NCI-H1417 treated with DMSO at 0.1 percent for 48 hours (cell line): ENCODE measurements around the gene TRPV5.

Source experiments
- DNase-seq: peaks from one replicate; lab custom pipeline; 2025; lab: John Stamatoyannopoulos, UW

TRPV5 gene

DNA sequence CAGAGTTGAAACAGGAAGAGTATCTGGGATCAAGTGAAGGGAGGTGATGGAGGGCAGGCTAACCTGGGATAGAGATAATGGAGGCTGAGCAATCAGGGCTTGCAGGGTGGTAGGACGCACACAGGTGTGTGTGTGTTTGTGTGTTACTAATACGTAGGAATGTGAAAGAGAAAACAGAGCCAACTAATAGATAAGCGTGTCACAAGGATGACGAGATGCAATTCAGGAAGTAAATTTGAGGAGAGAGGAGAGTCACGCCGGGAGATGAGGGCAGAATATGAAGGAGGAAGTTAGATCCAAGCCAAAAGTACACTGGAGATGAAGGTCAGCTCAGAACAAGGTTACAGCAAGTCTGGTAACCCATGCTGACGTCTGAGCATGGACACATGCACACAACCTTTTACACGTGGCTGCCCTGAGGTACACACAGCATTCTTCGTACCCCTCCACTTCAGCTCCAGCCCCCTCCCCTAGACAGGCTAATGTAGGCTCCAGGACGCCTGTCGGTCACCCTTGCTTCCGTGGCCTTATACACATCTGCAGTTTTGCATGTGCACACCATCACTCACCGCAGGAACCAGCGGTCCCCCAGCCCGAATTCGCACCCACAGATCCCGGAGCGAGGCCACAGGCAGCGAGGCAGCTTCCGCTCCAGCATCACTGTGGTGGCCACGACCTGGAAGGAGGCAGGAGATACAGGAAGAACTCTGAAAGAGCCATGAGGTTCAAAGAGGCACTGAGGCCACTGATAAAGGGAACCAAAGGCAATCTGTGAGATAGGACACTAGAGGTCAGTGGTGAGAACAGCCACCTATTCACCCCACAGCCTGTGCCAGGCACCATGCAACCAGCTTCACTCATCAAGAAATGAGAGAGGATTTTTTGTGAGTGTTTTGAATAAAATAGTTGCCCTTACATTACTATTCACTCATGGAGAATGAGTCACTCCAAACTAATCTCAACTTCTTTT, 24.3 kb downstream of the TRPV5 start:
- no peak for DNase-seq

DNA sequence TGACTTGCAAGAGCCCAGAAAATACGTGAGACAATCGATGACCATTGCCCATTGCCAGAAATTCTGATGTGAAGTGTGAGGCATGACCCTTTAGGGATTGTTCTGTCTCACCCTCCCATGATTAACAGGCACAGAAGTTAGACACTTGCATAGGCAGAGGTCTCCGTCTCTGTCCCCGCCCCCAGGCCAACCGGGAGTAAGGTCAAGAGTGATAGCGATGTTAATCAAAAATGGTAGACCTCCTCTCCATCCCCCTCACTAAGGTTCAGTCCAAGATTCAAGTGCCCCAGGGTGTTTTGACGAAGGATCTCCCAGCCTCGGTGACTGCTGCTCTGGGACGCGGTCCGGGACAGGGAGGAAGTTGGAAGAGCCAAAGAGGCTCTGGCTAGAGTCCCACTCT, 25.3 kb downstream of the TRPV5 start:
- DNase-seq, result no peak

DNA sequence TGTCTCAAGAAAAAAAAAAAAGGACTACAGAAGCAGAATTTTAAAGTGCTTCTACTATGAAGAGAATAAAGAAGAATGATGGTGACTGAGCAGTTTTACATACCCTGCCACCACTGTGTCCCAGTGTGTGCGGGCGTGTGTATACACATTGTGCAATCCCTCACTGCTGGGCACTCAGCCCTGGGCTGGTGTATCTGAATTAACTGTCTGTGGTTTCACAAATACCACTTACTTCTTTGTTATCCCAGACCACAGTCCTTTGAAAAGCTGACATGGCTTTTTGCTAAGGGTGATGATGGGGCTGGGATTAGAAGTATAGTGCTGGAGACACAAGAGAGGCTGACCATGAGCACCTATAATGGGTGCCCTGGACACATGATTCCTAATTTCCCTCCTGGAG, 26.9 kb downstream of the TRPV5 start:
- DNase-seq, result no peak

DNA sequence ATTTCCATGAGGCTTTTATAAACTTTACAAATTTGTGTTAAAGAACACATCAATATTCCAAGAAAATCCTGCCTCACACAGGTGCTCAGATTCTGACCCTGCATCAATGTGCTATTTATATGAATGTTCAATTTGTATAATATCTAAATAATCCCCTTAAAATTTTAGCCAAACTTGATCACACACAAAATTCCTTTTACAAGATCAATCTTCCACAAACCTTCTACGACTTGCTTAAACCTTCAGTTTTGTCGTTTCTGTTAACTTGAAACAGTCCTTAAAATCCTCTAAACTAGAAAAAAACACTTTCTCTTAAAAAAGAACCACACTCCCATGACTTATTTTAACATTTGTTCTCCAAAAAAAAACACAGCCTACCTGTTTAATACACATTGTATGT, 27.8 kb downstream of the TRPV5 start:
- no peak for DNase-seq

DNA sequence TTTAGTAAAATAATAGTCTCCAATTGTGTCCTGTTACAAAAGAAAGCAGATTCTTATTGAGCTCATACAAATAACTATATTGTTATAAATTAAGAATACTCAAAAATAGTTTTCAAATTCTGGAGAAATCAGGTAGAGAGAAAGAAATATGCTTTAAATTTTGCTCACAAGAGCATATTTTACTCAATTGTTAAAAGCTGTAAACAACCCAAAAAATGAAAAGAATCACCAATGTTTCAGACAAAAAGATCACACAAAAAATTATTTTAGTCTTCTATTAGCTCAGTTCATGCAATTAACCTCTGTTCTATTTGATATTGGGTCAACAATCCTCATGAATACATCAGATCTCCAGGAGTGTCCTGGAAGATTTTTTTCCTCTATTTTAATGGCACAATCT, 29.4 kb downstream of the TRPV5 start:
- no peak for DNase-seq

DNA sequence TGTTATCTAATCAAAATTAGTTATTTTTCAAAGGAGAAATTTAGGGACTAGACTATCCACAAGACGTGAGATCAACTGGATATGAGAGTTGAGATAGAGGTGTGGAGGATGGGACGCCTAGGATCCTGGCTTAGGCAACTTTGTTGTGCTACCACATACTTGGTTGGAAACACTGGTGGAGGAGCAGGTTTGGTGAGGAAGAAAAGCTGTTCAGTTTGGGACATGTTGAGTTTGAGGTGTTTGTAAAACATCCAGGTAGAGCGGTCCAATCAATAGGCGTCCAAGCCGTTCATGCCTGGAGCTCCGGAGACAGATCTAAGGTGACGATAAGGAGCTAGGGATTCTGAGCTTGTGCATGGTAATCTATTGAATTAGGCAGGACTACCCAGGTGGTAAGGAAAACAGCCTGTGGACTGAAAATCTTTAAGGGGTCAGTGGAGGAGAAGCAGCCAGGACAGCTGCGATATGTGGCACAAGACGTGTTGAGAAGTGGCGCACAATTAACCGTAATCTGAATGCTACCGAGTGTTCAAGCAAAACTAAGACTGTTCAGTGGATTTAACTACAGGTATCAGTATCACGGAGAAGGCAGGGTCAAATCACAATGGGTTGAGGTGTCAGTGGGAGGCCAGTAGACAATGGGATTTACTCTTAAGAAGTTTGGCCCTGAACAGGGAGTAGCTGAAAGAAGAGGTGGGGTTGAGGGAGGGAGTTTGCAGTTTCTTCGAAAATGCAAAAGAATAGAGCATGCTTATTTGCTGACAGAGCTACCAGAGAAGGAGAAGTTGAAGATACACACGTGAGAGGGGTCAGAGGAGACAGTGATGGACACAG, 31.9 kb downstream of the TRPV5 start:
- no peak for DNase-seq

DNA sequence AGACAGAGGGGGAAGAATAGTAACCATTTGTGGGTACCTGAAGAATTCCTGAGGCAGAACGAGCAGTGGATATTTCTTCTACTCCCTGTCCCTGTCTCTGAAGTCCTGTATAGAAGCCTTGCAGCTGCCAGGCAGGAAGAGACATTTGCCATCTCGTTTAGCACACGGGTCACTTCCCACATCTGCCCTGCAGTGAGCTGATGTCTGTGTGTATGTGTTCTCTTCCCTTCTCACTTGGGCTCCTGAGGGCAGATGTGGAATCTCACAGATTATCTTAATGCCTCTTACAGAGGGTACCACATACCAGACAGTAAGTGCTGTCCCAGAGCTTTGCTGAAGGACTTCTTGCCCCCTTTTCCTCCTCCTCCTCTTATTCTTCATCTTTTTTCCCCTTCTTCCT, 33.9 kb downstream of the TRPV5 start:
- DNase-seq, result no peak

DNA sequence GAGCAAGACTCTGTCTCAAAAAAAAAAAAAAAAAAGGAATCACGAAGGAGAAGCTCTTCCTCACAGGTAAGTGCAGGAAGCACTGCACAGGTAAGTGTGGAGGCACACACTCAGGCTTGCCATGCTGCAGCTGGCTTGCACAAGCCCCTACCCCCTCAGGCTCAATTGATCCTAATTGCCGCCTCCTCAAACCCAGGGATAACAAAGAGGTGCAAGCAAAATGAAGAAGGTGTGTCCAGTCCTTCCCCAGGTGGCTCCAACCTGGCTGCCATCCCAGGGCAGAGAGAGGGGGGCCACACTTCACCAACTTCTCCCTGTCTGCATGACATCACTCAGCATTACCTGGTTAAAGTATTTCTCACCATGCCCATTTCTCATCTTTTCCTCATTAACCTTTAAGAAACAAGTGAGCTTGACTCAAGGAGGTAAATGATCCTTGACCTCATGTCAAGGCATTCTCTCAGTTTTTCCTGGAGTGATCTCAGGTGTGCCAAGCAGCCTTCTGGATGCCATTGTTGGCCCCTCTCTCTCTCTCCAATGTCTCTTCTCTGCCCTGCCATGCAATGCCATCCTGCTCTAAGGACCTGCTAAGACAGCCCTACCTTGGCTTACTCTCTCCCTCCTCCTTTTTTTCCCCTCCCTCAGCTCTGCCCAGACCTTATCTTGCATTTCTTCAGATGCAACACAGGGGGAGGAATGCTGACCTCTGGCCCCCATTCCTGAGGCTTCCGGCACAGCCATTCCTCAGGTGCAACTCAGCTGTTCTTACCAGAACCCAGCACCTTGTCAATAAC, 35.0 kb downstream of the TRPV5 start:
- DNase-seq, result no peak

DNA sequence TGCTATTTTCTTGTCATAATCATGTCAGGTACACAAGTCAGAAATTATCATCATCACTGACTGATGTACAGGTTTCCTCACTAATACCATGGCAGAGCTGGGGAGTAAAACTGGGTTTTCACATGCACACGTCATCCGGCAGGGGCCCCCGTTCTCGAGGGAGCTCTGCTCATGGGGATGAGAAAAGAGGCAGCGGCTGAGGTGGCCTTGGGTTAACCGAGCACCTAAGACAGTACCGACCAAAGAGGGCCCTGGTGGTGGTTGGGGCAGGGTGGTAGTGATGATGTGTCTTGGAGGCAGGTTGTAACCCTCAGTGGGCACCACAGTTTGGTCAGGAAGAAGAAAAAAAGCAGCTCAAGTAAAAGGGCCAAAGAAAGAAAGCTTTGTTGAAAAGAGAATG, 35.9 kb downstream of the TRPV5 start:
- DNase-seq, result no peak

DNA sequence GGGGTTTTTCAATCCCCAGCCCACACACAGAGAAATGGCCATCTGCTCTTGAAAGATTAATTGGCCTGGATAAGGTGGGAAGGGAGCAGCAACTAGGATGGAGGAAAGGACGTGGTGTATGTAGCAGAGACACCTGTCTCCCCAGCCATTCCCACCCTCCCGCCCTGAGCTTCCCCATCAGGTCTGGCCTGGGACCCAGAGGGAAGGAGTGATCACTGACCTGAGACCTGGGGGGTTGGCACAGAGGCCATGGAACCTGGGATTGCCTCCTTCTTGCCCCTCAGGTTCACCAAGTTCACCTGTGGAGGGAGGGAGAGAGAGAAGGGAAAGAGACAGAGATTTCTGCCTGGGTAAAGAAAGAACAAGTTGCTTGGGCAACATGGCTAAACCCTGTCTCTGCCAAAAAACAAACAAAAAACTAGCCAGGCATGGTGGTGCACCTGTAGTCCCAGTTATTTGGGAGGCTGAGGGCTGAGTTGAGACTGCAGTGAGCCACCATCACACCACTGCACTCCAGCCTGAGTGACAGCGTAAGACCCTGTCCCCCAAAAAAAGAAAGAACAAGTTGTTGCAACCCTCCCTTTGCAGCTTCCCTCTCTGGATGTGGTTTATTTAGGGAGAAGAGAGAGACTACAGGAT, 36.7 kb downstream of the TRPV5 start:
- DNase-seq, result no peak

DNA sequence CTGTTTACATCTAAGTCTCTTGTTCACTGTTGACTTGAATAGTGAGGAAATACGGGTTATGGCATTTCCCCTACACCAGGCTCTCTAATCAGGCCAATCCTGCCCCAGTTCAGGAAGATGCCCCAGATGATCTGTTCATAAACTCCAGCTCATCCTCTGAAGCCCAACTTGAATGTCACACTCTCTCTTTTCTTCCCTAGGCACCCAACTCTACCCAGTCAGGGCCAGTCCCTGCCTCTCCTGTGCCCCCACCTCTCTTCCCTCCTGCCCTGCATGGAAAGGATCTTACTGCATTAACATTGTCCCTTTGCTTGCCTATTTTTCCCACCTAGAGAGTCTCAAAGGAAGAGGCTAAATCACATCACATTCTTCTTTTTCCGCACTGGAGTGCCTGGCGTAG, 37.4 kb downstream of the TRPV5 start:
- no peak for DNase-seq

DNA sequence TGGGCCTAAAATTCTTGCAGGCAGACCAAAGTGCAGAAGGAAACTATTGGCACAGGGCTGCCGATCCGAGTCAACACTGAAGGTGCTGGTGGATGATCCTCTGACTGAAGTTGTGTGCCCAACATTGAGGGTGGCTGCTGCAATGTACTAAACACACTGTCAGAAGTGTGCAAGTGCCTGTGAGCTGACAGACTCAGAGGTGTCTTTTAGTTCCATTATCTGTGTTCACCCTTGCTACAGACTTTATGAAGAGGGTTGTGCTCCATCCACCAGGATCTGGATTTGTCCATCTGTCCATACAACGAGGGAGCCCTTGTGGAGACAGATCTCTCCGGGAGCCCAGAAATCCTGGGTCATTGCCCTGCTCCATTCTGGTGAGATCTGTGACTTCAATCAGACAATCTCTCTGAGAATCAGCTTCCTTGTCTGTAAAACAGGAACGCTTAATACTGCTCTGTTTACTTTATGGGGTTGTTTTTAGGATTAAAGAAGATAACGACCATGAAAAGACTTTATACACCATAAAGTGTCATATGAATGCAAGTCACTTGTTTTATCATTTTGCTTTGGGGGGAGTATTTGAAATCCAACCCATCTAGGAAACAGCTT, 38.5 kb downstream of the TRPV5 start:
- DNase-seq, result no peak

DNA sequence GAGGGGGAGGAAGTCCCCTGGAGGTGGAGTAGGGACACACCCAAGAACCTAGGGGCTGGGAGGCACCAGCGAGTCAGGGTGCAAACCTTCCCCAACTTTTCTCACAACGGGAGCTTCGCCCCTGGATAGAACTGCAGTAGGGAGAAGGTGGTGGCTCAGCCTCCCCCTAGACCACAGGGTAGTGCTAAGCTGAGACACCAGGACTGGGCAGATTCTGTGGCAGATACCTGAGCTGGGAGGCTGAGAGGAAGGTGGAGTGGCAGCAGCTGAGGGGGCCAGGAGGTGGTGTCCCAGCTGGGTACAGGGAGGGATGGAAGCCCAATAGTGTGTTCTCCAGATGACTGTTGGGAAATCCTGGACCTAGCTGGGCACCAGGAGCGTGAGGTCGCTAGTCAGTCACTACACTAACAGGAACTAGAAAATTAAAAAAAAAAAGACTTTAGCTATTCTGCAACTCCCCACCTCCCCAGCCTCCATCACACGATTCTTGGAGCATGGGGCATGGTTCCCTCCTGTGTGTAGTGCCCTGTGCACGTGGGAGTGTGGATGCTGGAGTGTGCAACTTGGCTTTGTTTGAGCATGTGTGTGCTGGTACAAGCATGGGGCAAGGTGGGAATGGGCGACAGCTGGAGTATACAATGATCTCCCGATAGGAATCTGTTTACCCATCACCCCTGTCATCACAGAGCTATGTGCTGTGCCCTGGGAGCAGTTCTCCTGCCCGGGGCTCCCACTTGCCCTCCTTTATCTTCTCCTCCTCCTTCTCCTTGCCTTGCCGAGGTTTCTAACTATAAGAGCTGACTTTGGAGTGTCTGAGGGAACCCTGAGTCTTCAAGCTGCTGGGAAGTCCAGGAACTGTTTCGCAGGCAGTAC, 39.2 kb downstream of the TRPV5 start:
- DNase-seq, result no peak

DNA sequence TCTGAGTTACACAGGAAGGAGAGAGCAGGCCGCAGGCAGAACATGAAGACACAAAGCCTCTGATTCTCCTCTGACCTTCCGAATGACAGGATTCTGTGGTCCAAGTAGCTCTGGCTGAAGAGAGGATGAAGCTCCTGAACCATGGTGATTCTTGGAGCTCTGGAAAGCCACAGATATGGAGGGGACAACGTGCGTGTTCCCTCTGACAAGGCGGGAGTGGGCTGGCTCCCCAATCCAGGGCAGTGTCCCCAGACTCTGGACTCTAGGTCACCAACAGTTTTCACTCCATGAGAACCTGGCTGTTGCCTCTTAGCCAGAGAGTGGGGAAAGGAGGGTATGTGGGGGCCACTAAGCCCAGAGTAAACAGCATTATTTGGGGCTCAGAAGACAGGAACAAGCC, 40.6 kb downstream of the TRPV5 start:
- DNase-seq, result no peak

DNA sequence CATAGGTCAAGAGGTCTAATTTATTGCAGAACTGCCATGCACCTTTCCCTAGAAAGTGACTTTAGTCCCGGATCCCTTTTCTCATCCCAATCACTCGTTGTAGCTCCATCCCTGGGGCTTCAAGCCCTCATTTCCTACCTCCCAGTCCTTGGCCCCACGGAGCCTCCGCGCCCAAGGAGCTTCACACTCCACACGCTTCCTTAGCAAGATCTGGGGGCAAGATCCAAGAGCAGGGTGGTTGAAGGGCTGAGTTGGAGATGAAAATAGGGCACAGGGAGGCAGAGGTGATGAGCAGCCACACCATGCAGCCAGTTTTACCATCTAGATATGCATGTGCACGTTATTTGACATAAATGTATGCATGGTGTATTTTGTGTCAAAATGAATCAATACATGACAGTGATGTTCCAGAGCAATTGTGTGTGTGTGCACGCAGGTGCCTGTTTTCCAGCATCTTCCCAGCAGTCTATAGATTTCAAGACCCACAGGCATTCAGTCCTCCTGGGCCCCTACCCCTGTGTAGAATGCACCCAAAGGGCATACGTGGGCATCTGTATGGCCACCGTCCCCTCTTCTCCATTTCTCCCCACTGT, 42.0 kb downstream of the TRPV5 start:
- DNase-seq, result no peak

DNA sequence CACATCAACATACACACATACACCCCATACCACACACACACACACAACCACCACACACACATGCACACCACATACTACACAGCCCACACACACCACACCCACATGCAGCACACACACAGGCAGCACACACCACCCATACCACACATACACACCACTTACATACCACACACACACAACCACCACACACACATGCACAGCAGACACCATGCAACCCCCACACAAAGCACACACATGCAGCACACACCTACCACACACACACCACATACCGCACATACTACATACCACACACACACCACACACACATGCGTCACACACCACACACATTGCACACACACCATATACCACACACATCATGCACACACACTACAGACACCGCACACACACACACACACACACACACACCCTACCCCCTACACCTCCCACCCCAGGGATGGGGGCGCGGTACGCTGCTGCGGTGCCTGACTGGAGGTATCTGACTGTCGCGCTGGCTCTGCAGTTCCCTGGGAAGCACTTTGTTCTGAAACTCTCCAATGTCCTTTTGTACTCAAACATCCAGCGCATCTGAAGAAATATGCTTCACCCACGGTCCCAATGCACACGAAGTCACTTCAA, 42.6 kb downstream of the TRPV5 start:
- no peak for DNase-seq

DNA sequence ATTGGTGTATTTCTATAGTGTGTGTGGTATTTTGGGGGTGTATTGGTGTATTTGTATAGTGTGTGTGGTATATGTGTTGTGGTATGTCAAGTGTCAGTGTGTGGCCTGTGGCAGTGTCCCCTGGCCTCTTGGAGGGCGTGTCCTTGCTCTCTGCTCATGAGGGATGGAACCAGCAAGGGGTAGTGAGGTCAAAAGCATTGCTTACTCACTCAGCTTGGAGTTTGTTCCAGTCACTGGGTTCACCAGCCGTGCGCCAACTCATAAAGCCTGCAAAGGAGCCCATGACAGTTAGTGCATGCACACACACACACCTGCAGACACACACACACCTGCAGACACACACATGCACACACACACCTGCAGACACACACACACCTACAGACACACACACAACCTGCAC, 43.7 kb downstream of the TRPV5 start:
- no peak for DNase-seq

DNA sequence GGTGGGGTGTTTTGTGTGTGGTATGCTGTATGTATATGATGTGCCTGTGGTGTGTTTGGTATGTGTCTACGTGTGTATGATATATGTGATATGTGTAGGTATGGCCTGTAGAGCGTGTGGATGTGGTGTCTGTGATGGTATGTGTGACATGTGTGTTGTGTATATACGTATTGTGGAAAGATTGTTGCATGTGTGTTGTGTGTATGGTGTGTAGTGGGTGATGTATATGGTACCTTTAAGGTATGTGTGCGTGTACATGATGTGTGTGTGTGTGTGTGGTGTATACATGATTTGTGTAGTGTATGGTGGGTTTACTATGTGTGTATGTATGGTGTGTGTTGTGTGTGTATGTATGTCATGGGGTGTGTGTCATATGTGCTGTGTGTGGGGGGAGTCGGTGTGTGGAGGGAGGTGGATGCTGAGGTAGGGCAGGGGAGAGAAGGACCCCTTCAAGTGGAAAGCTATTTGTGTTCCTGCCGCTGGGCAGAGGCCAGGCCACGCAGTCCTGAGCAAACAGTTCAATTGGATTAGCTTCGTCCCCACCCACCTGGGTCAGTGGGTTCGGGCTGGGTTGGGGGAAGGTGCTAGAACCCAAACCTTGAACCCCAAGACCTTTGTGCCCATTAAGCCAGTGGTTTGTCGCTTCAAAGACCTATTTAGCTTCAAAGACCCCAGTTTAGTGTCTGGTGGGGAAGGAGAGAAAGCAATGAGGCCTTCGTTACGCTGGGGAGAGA, 46.1 kb downstream of the TRPV5 start:
- no peak for DNase-seq

DNA sequence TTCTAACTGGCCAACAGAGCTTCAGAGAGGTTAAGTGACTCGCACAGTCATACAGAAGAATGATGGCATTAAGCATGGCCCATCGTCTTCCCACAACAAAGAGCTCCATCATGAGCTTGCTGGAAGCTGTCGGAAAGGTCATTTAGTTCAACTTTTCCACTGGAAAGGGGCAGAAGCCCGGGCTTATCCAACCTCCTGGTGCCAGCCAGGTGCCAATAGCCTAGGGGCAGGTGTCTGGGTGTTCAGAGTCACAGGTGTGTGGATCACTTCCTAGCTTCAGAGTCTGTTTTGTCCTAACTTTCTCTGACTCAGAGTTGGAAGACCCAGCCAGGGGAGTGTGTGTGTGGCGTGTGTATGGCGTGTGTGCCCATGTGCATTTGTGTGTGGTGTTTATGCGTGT, 46.7 kb downstream of the TRPV5 start:
- DNase-seq, result no peak
